Hematopoietic multipotent progenitor cell treated with erythropoietin and hydrocortisone succinate and interleukin-3 and kit ligand, for 15 days (in vitro differentiated cells): ENCODE results near the gene MATCAP1.

Experiments used
- DNase-seq: peaks from one replicate; pipeline ENCODE4 v3.0.0-alpha.2; 2015; ENCODE audit warnings: low spot score

MATCAP1 gene

DNA sequence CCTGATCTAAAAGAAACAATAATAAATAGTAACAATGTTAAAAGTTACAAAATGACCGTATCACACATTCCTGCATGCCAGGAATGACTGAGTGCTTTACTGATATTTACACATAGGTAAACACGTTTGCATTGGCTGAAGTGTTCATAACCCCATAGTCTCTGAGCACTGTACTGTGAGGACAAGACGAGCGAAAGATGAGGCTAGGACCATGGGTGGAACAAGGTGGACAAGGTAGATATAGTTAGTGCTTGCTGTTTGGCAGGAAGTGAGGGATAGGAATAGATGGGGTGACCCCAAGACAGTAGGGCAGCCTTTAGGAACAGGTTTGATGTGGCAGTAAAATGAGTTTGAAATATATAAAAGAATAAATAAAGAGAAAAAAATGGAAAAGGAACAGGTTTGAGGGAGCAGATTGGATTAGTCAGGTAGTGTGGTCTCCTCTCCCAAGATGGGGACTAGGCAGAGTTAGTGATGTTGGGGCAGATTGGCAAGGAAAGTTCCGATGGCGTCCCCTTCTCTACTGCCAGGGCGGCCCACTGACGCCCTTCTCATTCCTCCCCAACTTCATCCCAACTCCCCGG lies 7.7 kb upstream of the MATCAP1 start:
- peak; percentile 53 for DNase-seq

DNA sequence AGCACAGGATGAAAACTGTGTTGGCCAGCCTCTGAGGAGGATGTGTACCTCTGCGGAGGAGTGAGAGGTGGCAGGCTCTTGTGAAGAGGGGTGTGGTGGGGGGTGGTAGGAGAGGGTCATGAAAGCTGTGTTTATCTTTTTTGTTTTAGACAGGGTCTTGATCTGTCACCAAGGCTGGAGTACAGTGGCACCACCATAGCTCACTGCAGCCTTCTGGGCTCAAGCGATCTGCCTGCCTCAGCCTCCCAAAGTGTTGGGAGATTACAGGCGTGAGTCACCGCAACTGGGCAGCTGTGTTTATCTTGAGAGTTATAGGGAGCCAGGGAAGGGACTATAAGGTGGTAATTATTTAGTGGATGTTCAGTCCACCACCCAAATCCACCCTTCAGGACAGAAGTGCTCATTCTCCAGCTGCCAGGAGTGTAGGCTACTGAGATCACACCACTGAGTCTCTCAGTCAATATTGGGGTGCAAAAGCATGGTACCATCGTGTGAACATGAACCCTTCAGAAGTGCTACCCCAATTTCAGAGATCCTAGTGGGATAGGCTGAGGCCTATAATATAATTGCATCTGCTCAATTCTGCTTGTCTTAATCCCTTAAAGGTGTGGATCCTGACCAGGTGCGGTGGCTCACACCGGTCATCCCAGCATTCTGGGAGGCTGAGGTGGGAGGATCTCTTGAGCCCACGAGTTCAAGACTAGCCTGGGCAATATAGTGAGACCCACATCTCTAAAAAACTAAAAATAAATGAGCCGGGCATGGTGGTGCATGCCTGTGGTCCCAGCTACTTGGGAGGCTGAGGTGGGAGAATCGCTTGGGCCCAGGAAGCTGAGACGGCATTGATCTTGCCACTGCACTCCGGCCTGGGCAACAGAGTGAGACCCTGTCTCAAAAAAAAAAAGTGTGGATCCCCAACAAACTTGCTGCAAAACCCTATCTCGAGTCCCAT lies 7.0 kb upstream of the MATCAP1 start:
- DNase-seq, result peak; percentile 86

DNA sequence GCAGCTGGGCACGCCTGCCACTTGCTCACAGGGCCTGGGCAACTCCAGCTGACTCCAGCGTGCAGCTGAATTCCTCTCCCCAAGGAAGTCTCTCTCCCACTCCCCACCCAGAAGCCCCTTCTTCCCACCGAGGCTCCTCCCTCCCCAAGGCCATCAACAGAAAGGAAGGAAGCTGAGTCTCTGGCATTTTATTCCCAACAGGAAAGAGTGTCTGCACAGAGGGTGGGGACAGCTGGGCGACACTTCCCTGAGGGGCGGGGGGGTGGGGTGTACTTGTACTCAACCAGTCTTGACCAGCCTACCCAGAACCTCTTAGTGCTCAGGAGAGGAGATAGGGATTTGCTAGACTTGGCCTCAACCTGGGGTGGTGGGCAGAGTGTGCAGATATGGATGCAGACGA lies 6.3 kb upstream of the MATCAP1 start, which contains the start of gene EXOC3L1:
Gene EXOC3L1, minus strand, starts transcription at position 96 of the 400 bp plus-strand sequence. CDS start 460 bp downstream, outside the sequence.
- no peak for DNase-seq

DNA sequence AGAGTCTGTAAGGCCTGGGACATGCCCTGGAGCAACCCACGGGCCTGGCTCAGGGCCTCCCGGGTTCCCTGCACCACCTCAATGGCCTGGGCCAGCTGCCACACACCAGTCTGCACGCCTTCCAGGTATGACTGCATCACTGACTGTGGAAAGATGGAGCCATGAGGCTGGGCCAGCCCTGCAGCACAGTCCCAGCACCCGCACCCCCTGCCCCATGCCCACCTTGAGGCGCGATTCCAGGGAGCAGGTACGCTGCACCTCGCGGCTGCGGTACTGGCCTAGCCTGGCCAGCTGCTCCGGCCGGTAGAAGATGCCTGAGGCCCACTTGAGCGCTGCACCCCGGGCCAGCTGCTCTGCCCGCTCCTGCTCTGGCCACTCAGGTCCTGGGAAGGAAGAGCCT lies 5.0 kb upstream of the MATCAP1 start:
- no peak for DNase-seq

DNA sequence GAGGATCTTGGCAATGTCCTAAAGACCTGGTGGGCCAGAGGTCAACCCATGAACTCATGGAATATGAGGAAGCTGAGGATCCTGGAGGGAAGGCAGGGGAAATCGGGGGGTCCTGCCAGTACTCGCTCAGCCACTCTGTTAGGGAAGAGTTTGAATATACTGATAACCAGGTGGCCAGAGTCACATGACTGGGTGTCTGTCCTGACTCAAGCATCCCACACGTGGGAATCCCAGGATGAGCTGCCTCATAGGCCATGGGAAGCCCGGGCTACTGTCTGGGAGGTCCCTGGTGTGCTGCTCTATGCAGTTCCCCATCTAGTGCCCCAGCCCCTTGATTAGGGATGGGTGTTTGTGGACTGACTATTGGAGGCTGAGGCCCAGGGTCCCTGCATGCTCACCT lies 4.6 kb upstream of the MATCAP1 start:
- DNase-seq, result no peak

DNA sequence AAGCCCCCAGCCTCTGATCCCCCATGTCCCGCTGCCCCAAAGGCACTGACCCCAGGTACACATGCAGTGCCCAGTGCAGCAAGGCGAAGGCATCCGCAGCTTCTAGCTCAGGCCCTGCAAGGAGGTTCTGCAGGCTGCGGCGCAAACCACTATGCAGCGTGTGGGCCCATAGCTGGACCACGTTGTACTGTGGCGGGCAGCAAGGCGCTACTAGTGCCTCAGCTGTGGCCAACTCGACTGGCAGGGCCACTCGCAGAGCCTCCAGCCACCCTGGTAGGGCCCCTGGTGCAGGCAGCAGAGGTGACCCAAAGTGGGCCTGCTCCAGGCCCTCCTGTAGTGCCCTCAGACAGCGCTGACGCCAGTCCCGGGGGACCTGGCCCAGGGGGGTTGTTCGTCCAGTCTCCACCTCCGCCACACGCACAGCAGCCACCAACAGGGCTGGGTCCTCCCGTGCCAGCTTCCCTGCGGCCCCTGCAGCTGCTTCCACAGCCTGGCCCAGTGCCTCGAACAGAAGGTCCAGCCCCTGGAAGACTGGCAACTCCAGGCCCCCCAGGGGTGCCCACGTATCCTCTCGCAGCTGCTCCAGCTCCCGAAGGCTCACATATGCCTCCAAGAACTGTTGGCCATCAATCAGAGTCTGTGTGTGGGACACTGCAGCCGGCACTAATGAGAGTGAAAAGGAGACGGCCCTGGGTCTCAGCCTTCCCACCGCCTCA lies 3.6 kb upstream of the MATCAP1 start:
- no peak for DNase-seq

DNA sequence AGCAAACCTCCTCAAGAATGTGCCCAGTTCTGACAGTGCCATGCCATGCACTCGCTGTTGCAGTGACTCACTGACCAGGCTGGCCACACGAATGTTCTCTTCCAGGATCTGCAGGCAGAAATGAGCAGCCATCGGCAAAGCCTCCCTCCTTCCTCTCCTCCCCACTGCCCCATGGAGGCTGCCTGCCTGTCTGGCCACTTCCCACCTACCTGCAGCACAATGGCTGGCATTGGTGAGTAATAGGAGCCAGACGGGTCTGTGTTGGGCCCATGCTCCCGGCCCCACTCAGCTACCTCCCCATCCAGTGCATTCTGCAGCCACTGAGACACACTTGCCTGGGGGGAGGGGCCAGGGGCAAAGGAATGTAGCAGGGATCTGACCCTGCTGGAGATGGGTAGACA lies 2.8 kb upstream of the MATCAP1 start:
- DNase-seq, result no peak

DNA sequence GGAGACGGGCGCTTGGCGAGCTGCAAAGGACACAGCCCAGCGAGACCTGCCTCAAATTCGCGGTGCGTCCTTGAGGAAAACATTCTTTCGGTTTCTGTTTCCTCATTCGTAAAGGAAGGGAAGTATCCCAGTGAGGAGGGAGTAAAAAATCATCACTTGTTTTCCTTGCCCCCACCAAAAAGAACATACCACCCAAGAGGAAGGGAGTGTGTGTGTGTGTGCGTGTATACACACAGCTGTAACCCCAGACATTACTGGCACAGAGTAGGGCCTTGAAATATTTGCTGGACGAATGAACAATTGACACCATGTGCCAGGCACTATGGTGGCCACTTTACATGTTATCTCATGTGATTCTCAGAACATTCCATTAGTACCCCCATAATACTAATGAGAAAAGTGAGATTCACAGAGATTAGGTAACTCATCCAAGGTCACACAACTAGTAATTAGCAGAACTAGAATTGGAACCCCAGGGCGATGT lies 1.9 kb upstream of the MATCAP1 start:
- DNase-seq, result no peak

DNA sequence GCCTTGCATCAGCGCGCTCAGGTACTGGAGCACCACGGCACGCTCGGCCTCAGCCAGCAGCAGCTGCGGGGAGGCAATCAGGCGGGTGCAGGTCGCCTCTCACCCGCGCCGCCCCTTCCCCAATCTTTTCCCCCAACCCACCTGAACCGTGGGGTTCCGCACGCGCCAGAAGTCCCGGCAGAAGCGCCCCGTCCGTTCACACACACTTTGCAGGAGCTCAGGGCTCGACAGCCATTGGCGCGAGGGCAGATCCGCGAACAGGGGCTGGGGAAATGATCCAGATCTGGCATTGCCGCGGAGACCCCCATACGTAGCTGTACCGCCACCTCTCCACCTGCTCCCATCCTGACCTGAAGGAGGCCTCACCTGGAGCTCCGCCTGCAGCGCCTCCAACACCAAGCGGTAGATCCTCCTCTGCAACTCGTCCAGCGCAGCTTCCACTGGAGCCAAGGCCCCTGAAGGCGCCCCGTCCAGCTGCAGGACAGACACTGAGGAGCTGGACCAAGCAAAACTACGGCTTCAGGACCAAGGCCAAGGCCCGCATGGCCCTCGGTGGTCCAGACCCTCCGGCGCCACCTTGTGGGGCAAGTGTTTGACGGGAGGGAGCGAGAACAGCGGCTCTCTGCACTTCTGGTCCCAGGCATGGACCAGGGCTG lies 1.4 kb upstream of the MATCAP1 start:
- peak; percentile 81 for DNase-seq

DNA sequence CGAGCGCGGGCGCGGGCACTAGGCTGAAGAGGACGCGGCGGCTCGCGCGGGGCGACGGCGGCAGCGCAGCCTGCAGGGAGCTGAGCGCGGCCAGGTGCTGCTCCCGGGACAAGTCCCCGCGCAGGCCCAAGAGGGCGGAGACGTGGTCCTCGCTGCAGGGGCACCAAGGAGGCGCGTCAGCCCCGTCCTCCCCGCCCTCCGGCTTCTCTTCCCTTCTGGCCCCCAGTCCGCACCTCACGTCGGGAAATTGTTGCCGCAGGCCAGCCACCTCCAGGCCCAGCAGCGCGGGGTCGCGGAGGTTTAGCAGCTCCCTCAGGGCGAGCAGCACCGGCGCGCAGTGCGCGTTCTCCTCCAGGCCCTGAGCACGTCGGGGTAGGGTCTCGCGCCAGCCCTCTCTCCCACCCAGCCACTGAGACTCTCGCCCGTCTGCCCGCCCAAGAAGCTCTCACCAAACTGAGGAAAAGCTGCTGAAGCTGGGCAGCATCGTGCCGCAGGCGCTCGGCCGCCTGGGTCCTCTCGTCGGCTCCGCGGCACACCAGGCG lies 761 bp upstream of the MATCAP1 start:
- no peak for DNase-seq

DNA sequence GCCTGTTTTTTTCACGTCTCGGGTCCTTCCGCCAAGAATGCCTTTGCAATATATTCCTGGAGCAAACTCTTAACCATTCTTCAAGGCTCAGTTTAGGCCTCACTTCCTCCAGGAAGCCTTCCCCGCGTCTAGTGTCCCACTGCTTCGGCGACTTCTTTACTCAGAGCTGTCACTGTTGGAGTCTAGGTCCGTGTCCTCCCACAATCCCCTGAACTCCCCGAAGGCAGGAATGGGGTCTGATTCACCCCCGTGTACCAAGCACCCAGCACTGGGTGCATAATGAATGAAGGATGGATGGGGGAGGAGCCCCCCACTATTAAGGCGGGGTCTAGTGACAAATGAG lies 508 bp downstream of the MATCAP1 start:
- DNase-seq, result no peak

DNA sequence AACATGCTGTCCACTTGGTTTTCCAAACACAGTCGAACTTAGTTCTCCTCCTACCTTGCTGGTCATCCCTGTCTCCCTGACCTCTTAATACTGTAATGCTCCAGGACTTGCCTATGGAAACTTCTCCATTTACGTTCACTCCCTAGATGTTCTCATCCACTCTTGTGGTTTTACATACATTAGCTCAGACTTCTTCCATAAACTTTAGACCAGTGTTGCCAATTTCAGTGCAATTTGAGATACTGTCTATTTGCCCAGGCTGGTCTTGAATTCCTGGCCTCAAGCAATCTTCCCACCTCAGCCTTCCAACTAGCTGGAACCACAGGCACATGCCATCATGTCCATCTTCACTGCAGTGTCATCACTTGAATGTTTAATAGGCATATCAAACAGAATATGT lies 1.5 kb downstream of the MATCAP1 start:
- no peak for DNase-seq

DNA sequence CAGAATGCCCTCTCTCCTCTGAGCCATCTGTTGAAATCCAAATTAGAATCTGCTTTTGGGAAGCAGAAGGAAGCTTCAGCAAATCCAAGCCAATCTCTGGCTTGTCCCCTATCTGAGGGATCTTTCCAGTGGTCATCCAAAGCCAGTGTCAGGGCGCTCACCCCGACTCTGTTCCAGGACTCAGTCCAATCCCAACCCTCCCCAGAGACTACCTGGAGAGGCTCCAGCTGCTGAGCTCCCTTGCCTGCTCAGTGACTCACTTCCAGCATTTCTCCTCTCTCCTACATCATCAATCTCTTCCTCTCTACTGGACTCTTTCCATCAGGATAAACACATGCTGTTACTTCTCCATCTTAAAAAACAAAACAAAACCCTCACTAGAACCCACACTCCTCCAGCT lies 2.4 kb downstream of the MATCAP1 start:
- no peak for DNase-seq

DNA sequence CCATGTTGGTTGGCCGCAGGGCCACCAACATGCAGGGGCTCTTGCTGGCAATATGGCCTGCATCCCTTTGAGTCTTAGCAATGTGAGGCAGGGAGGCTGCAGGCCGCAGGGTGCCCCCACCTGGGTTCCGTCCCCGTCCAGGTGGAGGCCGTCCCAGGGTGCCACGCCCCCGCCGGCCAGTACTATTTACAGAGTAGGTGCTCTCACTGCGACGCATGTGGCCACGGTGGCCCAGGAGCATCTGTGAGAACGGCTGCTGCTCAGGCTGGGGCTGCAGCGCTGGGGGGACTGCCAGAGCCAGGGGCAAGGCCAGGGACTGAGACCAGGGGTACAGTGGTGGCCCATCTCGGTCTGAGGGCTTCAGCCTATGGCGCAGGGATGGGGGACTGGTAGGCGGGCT lies 3.6 kb downstream of the MATCAP1 start:
- DNase-seq, result no peak

DNA sequence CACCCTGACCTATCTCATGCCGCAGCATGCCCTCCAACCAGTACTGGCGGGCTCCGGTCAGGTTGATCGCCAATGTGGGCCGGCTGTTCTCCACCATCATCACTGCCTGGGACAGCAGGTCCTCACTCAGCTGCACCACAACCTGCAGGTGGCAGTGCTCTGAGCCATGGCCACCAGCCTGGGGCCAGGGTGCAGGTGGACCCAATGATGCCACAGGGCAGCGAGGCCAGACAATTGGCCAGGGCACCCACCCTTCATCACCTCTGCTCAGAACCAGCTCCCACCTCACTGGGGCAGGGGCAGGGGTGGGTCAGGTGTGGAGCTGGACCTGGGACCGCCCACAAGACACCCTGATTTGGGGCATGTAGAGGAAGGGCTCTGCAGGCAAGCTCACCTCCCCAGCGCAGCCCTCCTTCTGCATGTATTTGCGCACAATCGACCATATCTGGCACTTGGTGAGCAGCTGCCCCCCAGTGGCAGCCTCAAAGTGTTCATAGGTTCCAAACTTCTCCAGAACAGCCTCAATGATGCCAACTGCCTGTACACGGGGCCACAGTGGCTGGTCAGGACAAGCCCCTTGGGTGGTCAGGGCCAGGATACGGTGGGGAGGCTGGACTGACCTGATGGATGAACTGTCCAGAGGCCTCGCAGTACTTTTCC lies 4.2 kb downstream of the MATCAP1 start:
- no peak for DNase-seq

DNA sequence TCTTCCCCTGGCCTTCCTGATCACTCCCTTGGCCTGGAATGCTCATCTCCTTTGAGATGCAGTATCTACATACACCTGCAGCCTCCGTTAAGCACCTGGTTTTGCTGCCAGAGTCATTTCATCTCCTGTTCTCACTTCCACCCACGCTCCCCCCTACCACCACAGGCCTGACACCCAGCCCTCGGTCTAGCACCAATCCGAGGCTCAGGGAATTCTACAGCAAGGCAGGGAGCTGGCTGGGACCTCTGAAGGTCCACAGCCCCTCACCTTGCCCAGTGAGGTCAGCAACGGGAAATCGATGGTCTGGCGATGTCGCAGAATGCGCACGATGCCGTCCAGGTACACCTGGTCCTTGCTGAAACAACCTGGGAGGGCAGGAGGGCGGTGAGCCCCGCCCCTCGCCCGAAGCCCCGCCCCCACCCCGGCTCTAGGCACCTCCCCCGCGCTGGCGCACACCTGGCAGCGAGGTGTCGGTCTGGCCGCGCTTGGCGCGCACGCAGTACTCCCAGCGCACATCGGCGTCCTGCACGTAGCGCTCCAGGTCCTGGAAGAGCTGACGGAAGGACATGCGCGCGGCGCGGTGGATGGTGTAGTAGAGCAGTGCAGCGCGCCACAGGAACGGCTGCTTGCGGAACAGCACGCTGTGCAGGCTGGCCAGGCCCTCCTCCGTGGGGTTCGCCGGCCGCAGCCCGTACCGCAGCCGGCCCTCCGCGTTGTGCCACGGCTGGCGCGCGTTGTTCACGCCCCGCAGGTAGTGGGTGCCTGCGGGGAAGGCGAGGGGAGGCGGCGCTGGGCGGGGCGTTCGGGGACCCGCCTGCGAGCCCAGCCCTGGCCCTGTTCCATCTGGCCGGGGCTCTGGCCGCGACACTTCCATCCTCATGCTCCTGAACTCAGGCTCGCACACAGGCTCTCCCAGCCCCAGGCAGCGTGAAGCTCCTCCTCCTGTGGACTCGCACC lies 5.7 kb downstream of the MATCAP1 start:
- DNase-seq, result no peak

DNA sequence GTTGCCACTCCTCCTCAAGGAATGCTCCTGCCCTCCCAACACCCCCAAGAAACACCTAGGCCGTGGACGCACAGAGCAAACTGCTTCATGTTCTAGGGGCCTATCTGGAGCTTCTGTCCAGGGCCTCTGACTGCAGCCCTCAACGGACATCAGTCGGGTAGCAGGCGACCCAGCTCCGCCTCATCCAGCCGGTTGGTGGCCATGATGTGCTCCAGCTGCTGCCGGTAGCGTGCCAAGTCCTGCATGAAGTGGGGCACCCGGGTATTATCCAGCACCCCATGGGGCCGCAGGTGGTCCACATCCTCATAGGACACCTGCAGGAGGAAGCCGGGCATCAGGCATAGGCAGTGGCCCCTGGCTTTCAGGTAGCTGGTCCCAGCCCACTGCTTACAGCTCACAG lies 7.1 kb downstream of the MATCAP1 start:
- DNase-seq, result no peak

DNA sequence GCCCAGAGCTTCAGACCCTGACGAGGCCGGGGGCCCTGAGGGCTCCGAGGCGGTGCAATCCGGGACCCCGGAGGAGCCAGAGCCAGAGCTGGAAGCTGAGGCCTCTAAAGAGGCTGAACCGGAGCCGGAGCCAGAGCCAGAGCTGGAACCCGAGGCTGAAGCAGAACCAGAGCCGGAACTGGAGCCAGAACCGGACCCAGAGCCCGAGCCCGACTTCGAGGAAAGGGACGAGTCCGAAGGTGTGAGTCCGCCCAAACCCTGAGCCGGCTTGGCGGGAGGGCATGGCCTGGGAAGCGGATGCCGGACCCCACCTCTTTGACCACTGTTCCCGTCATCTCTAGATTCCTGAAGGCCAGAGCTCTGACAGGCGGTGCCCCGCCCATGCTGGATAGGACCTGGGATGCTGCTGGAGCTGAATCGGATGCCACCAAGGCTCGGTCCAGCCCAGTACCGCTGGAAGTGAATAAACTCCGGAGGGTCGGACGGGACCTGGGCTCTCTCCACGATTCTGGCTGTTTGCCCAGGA lies 9.0 kb downstream of the MATCAP1 start:
- DNase-seq, result no peak

DNA sequence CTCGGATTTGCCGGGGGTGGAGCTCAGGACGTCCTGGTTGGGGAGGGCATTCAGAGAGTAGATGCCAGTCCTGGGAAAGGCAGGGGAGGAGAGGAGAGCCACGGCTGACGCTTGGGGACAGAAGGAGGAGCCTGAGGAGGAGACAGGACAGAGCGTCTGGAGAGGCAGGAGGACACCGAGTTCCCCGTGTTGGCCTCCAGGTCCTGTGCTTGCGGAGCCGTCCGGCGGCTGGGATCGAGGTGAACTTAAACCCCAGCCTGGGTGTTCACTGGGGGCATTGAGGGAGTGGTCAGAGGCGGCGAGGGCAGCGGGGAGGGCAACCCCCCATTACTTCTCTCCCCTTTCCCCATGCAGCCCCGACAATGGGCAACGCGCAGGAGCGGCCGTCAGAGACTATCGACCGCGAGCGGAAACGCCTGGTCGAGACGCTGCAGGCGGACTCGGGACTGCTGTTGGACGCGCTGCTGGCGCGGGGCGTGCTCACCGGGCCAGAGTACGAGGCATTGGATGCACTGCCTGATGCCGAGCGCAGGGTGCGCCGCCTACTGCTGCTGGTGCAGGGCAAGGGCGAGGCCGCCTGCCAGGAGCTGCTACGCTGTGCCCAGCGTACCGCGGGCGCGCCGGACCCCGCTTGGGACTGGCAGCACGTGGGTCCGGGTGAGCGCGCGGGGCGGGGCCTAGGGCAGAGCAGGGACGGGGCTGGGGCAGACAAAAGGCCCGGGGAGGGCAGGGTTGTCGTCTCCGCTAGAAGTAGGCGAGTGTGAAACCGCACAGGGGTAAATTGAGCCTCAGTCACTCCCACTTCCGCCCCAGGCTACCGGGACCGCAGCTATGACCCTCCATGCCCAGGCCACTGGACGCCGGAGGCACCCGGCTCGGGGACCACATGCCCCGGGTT lies 9.7 kb downstream of the MATCAP1 start:
- peak; percentile 63 for DNase-seq
